HL-60 (cell line): ENCODE data around the gene UCN3.

Experiments used
- GABPA ChIP-seq: IDR thresholded peaks from 2 replicates; pipeline ENCODE4 v1.6.1; 2012; ENCODE audit warnings: low read depth
- POLR2AphosphoS5 ChIP-seq: IDR thresholded peaks from 2 replicates; pipeline ENCODE4 v1.6.1; 2012; ENCODE audit warnings: low read depth
- SPI1 ChIP-seq: IDR thresholded peaks from 2 replicates; pipeline ENCODE4 v1.6.1; 2012; ENCODE audit warnings: low read depth, mild to moderate bottlenecking, borderline replicate concordance
- TF ChIP-seq, protein P1 (sequence below): IDR thresholded peaks from one replicate; pipeline ENCODE4 v1.5.1; 2011; ENCODE audit warnings: low read length, control low read depth, inconsistent platforms; ENCODE audit not compliant: insufficient read depth
- TF ChIP-seq, protein P2 (sequence below): IDR thresholded peaks from 2 replicates; pipeline ENCODE4 v1.6.1; 2012; ENCODE audit warnings: low read depth; ENCODE audit not compliant: insufficient replicate concordance

DNA sequence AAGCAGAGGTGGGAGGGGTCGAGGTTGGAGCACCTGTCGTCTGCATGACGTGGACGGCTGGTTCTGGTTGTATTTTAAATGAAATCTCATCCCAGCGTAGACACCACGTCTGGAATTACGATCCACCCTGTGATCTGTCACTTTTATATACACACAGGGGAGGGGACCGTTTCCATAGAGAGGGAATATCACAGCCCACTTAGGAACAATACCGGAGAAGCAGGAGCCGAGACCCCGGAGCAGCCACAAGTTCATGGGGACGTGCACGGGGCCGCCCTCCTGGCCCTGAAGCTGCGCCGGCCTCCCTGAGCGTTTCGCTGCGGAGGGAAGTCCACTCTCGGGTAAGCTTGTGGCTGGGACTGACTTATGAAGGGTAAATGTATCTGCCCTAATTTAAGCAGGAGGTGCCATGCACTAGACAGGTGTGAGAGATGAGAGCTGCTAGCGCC, at the start of gene UCN3:
- TF ChIP-seq, protein P1, sequence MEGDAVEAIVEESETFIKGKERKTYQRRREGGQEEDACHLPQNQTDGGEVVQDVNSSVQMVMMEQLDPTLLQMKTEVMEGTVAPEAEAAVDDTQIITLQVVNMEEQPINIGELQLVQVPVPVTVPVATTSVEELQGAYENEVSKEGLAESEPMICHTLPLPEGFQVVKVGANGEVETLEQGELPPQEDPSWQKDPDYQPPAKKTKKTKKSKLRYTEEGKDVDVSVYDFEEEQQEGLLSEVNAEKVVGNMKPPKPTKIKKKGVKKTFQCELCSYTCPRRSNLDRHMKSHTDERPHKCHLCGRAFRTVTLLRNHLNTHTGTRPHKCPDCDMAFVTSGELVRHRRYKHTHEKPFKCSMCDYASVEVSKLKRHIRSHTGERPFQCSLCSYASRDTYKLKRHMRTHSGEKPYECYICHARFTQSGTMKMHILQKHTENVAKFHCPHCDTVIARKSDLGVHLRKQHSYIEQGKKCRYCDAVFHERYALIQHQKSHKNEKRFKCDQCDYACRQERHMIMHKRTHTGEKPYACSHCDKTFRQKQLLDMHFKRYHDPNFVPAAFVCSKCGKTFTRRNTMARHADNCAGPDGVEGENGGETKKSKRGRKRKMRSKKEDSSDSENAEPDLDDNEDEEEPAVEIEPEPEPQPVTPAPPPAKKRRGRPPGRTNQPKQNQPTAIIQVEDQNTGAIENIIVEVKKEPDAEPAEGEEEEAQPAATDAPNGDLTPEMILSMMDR = no peak
- no peak for TF ChIP-seq GABPA
- TF ChIP-seq, protein P2, sequence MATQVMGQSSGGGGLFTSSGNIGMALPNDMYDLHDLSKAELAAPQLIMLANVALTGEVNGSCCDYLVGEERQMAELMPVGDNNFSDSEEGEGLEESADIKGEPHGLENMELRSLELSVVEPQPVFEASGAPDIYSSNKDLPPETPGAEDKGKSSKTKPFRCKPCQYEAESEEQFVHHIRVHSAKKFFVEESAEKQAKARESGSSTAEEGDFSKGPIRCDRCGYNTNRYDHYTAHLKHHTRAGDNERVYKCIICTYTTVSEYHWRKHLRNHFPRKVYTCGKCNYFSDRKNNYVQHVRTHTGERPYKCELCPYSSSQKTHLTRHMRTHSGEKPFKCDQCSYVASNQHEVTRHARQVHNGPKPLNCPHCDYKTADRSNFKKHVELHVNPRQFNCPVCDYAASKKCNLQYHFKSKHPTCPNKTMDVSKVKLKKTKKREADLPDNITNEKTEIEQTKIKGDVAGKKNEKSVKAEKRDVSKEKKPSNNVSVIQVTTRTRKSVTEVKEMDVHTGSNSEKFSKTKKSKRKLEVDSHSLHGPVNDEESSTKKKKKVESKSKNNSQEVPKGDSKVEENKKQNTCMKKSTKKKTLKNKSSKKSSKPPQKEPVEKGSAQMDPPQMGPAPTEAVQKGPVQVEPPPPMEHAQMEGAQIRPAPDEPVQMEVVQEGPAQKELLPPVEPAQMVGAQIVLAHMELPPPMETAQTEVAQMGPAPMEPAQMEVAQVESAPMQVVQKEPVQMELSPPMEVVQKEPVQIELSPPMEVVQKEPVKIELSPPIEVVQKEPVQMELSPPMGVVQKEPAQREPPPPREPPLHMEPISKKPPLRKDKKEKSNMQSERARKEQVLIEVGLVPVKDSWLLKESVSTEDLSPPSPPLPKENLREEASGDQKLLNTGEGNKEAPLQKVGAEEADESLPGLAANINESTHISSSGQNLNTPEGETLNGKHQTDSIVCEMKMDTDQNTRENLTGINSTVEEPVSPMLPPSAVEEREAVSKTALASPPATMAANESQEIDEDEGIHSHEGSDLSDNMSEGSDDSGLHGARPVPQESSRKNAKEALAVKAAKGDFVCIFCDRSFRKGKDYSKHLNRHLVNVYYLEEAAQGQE = no peak
- TF ChIP-seq POLR2AphosphoS5 = no peak
- no peak for TF ChIP-seq SPI1
